Activated CD4-positive, alpha-beta T cell treated with anti-CD3 and anti-CD28 coated beads for 36 hours (primary cell): ENCODE results near the gene PCSK2. TPM values are rescaled to one million over a fixed set of nuclear protein-coding genes. Genes with fewer than 3 reads are reported as not detected.

ENCODE experiments used
- ATAC-seq: fragments of 200-7000 bp; cut with Tn5 transposase; one replicate; pipeline ENCODE4 v1.10.0; 2021; ENCODE audit warnings: mild to moderate bottlenecking, moderate library complexity
- CTCF ChIA-PET: fragments of 350-600 bp; sonication (Branson Sonifier 250); formaldehyde crosslinking; loops from one replicate; lab custom pipeline; 2021; ENCODE audit warnings: antibody characterized with exemption; lab: Charles Lee
- POLR2A ChIA-PET: fragments of 350-600 bp; sonication (Branson Sonifier 250); formaldehyde crosslinking; loops from one replicate; lab custom pipeline; 2021; ENCODE audit warnings: antibody characterized with exemption, inconsistent platforms; lab: Charles Lee
- DNase-seq: peaks from one replicate; pipeline ENCODE4 v3.0.0-alpha.2; 2020
- H3K27ac Mint-ChIP-seq: one replicate; pipeline ENCODE4 v1.8.0; 2021; ENCODE audit warnings: mixed read lengths
- H3K27me3 Mint-ChIP-seq: one replicate; pipeline ENCODE4 v1.8.0; 2021; ENCODE audit warnings: mixed read lengths
- H3K36me3 Mint-ChIP-seq: one replicate; pipeline ENCODE4 v1.8.0; 2021; ENCODE audit warnings: low read depth, mixed read lengths
- H3K4me1 Mint-ChIP-seq: one replicate; pipeline ENCODE4 v1.8.0; 2021; ENCODE audit warnings: mixed read lengths
- H3K4me3 Mint-ChIP-seq: one replicate; pipeline ENCODE4 v1.8.0; 2021; ENCODE audit warnings: mild to moderate bottlenecking, moderate library complexity, mixed read lengths
- H3K9me3 Mint-ChIP-seq: one replicate; pipeline ENCODE4 v1.8.0; 2021; ENCODE audit warnings: low read depth, mixed read lengths
- intact Hi-C, 2 experiments: fragments of 100-400 bp; cut with DNase I in 1 of 2; cut with micrococcal nuclease in 1 of 2; formaldehyde crosslinking; loops; one replicate each; pipeline versions ENCODE4 v1.14.2 to v1.15.1; 2022 to 2024; cut with DNase I, micrococcal nuclease
- total RNA-seq, 2 experiments: library from RNA; stranded (reverse); gene quantifications; one replicate each; pipeline ENCODE4 v1.2.3, GENCODE V29; 2021

The PCSK2 gene
- total RNA-seq, 2 experiments from 2014 or later = not detected

GRCh38 chr20:17469246-17470030 is 242.6 kb downstream of the PCSK2 start:
- intact Hi-C loops = no loop called here
- H3K27me3 Mint-ChIP-seq = no peaks in the 10 kb centered on the region
- no peaks in the 10 kb centered on the region for H3K36me3 Mint-ChIP-seq
- H3K4me3 Mint-ChIP-seq = no peak overlapping the region
- no peak for DNase-seq
- H3K4me1 Mint-ChIP-seq = no peaks in the 10 kb centered on the region
- no peak for ATAC-seq
- ChIA-PET POLR2A (no interaction called here), CTCF (no interaction called here)
- H3K9me3 Mint-ChIP-seq = no peaks in the 10 kb centered on the region
- no peak overlapping the region for H3K27ac Mint-ChIP-seq

GRCh38 chr20:17470521-17470920 is 243.7 kb downstream of the PCSK2 start:
- intact Hi-C loops = no loop called here
- no peaks in the 10 kb centered on the region for H3K27me3 Mint-ChIP-seq
- no peaks in the 10 kb centered on the region for H3K4me1 Mint-ChIP-seq
- ATAC-seq (no peak), DNase-seq (no peak)
- CTCF ChIA-PET = no interaction called here
- H3K36me3 Mint-ChIP-seq = no peaks in the 10 kb centered on the region
- H3K4me3 Mint-ChIP-seq = no peak overlapping the region
- H3K9me3 Mint-ChIP-seq = no peaks in the 10 kb centered on the region
- POLR2A ChIA-PET = no interaction called here
- no peak overlapping the region for H3K27ac Mint-ChIP-seq

DNA sequence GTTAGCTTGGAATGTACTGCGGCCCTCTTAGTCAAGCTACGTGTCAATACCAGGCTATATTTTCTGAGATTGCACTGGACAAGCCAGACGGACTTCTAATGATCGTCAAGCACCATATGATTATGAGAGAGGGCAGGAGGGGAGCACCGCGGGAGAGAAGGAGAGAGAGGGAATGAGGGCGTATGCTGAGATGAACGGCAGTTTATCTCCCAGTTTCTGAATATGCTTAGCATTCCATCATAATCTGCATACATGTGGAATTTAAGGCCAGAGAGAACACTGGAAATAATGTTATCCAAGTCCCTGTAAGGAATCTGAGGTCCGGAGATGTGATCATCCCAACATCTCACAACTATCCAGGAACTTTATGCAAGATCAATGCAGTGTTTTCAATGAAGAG is 244.1 kb downstream of the PCSK2 start:
- H3K36me3 Mint-ChIP-seq = no peaks in the 10 kb centered on the region
- DNase-seq (no peak), ATAC-seq (no peak)
- CTCF ChIA-PET = no interaction called here
- H3K27me3 Mint-ChIP-seq = no peaks in the 10 kb centered on the region
- POLR2A ChIA-PET = no interaction called here
- no peak overlapping the region for H3K4me3 Mint-ChIP-seq
- no peak overlapping the region for H3K27ac Mint-ChIP-seq
- no peaks in the 10 kb centered on the region for H3K9me3 Mint-ChIP-seq
- no peaks in the 10 kb centered on the region for H3K4me1 Mint-ChIP-seq
- intact Hi-C loops = no loop called here

GRCh38 chr20:17471606-17472187 is 244.9 kb downstream of the PCSK2 start:
- POLR2A ChIA-PET = no interaction called here

DNA sequence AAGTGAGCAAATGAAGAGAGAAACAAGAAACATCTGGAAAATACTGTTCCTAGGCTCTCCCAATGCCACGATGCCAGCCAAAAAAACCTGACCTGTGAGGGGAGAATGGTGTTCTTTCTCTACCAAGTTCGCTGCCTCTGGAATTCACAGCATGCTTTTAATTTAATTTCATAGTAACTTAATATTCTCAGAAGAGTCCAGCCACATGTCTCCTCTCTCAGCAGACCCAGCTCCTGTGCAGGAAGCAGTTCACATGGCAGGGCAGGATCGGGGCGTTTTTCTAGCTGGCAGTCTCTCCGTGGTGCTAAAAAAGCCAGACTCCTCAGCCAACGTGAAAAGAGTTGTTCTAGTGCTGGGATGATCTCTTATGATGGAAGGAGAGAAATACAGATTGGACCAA is 246.8 kb downstream of the PCSK2 start:
- ChIA-PET POLR2A (no interaction called here), CTCF (no interaction called here)
- Mint-ChIP-seq H3K27ac (no peak overlapping the region), H3K4me1 (no peaks in the 10 kb centered on the region), H3K27me3 (peaks cover 1% of the 10 kb centered on the region), H3K36me3 (no peaks in the 10 kb centered on the region), H3K4me3 (no peak overlapping the region), H3K9me3 (no peaks in the 10 kb centered on the region)
- ATAC-seq (no peak), DNase-seq (no peak)
- intact Hi-C loops = no loop called here

More at GRCh38 chr20:17471606-17472187, 244.9 kb downstream of the PCSK2 start:
- CTCF ChIA-PET = no interaction called here
- Mint-ChIP-seq H3K27me3 (no peaks in the 10 kb centered on the region), H3K9me3 (no peaks in the 10 kb centered on the region), H3K4me1 (no peaks in the 10 kb centered on the region), H3K27ac (no peak overlapping the region), H3K4me3 (no peak overlapping the region), H3K36me3 (no peaks in the 10 kb centered on the region)
- ATAC-seq (no peak), DNase-seq (no peak)
- intact Hi-C loops = no loop called here

- intact Hi-C loops = no loop called here
- Mint-ChIP-seq H3K4me3 (no peak overlapping the region), H3K27ac (no peak overlapping the region), H3K27me3 (peaks cover 11% of the 10 kb centered on the region), H3K9me3 (no peaks in the 10 kb centered on the region), H3K36me3 (no peaks in the 10 kb centered on the region), H3K4me1 (no peaks in the 10 kb centered on the region)
- ChIA-PET POLR2A (no interaction called here), CTCF (no interaction called here)
- DNase-seq (no peak), ATAC-seq (no peak)
Measured at GRCh38 chr20:17479063-17479657, 252.3 kb downstream of the PCSK2 start.

- Mint-ChIP-seq H3K9me3 (no peaks in the 10 kb centered on the region), H3K27ac (no peak overlapping the region), H3K36me3 (no peaks in the 10 kb centered on the region), H3K4me1 (no peaks in the 10 kb centered on the region), H3K27me3 (peaks cover 15% of the 10 kb centered on the region), H3K4me3 (no peak overlapping the region)
- intact Hi-C loops = no loop called here
- ChIA-PET CTCF (interaction anchor here (1.3 kb wide), 1 partner anchor 25 kb away, joined by 3 read pairs; no protein-coding TSS in a partner anchor), POLR2A (no interaction called here)
- DNase-seq (no peak), ATAC-seq (no peak)
Measured at GRCh38 chr20:17480696-17481095, 253.9 kb downstream of the PCSK2 start.

GRCh38 chr20:17481661-17482060 is 254.8 kb downstream of the PCSK2 start:
- Mint-ChIP-seq H3K27me3 (peaks cover 15% of the 10 kb centered on the region), H3K9me3 (no peaks in the 10 kb centered on the region), H3K4me3 (no peak overlapping the region), H3K27ac (no peak overlapping the region), H3K4me1 (no peaks in the 10 kb centered on the region), H3K36me3 (no peaks in the 10 kb centered on the region)
- no peak for ATAC-seq
- intact Hi-C loops = no loop called here
- DNase-seq = no peak
- POLR2A ChIA-PET = no interaction called here
- CTCF ChIA-PET = interaction anchor here (0.8 kb wide), 1 partner anchor 23 kb away, joined by 3 read pairs; no protein-coding TSS in a partner anchor

- CTCF ChIA-PET = no interaction called here
Measured at GRCh38 chr20:17482536-17482935, 255.7 kb downstream of the PCSK2 start.

GRCh38 chr20:17485017-17485416 is 258.2 kb downstream of the PCSK2 start:
- DNase-seq = no peak
- H3K4me1 Mint-ChIP-seq = no peaks in the 10 kb centered on the region
- intact Hi-C loops = no loop called here
- no peak overlapping the region for H3K27ac Mint-ChIP-seq
- no peaks in the 10 kb centered on the region for H3K9me3 Mint-ChIP-seq
- H3K4me3 Mint-ChIP-seq = no peak overlapping the region
- CTCF ChIA-PET = no interaction called here
- no peak for ATAC-seq
- POLR2A ChIA-PET = no interaction called here
- H3K27me3 Mint-ChIP-seq = peaks cover 13% of the 10 kb centered on the region
- H3K36me3 Mint-ChIP-seq = no peaks in the 10 kb centered on the region

More at GRCh38 chr20:17482536-17482935, 255.7 kb downstream of the PCSK2 start:
- Mint-ChIP-seq H3K4me1 (no peaks in the 10 kb centered on the region), H3K4me3 (no peak overlapping the region), H3K36me3 (no peaks in the 10 kb centered on the region), H3K27ac (no peak overlapping the region), H3K9me3 (no peaks in the 10 kb centered on the region), H3K27me3 (peaks cover 15% of the 10 kb centered on the region)
- intact Hi-C loops = no loop called here
- DNase-seq (no peak), ATAC-seq (no peak)
- POLR2A ChIA-PET = no interaction called here

DNA sequence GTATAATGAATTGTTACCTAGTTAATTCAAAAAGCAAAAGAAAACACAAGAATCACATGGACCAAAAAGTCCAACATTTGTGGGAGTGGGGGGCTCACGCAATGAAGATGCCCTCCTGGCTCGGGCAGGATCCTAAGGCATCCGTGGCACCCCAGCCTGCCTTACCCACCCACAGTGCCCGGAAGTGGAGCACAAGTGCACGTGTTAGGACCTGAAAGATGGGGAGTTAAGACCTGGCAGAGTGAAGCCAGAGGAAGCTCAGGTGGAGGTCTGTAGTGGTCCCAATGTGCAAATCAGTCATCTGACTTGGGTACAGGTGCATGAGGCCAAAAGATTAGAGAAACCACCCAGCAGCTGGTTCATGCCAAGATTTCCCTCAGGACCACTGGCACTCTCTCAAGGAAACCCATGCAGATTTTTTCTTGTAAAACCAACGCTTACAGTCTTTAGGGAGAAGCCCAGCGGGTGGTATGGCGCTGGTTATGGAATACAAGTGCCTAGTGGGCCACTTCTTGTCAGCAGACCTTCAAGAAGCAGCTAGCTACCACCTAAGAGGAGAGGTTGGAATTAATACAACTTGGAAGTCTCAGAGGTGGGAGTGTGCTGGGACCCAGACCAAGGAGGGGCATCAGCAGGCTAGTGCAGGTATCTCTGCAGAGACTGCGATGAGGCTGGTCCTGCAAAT is 262.2 kb downstream of the PCSK2 start:
- Mint-ChIP-seq H3K9me3 (no peaks in the 10 kb centered on the region), H3K4me1 (no peaks in the 10 kb centered on the region), H3K27ac (no peak overlapping the region), H3K36me3 (no peaks in the 10 kb centered on the region), H3K4me3 (no peak overlapping the region), H3K27me3 (peaks cover 4% of the 10 kb centered on the region)
- ATAC-seq (no peak), DNase-seq (no peak)
- CTCF ChIA-PET = no interaction called here
- POLR2A ChIA-PET = no interaction called here
- intact Hi-C loops = no loop called here
